Left lung (tissue), 10 donors: ENCODE results near the gene FBXW4. TPM values are rescaled to one million over a fixed set of nuclear protein-coding genes. Genes with fewer than 3 reads are reported as not detected.
A peak's percentile ranks its signal among the peaks of the same experiment; 100 is the strongest.

Experiments used
- ATAC-seq: fragments of 200-7000 bp; cut with Tn5 transposase; one replicate; pipeline ENCODE4 v1.9.1; 2020; ENCODE audit warnings: moderate library complexity
- DNase-seq, 4 donors: peaks; one replicate each; pipeline ENCODE4 v3.0.0-alpha.2; 2013 to 2020
- H3K27ac ChIP-seq, 2 donors: fragments of 200-600 bp; sonication (generic) in 1 of 2; one replicate each; pipeline versions ENCODE4 v1.5.0 to v1.8.0; 2020 to 2021
- H3K27me3 ChIP-seq, 2 donors: fragments of 200-600 bp; sonication (generic) in 1 of 2; one replicate each; pipeline versions ENCODE4 v1.5.0 to v1.8.0; 2020 to 2021
- H3K36me3 ChIP-seq, 2 donors: fragments of 200-600 bp; sonication (generic) in 1 of 2; one replicate each; pipeline versions ENCODE4 v1.5.0 to v1.8.0; 2020 to 2021
- H3K4me1 ChIP-seq, 2 donors: fragments of 200-600 bp; one replicate each; pipeline ENCODE4 v1.8.0; 2021
- H3K4me3 ChIP-seq, 2 donors: fragments of 200-600 bp; sonication (generic) in 1 of 2; one replicate each; pipeline versions ENCODE4 v1.5.0 to v1.8.0; 2020 to 2021; ENCODE audit warnings: mild to moderate bottlenecking in 1 of 2
- H3K9me3 ChIP-seq, 2 donors: fragments of 200-600 bp; sonication (generic) in 1 of 2; one replicate each; pipeline versions ENCODE4 v1.5.0 to v1.8.0; 2020 to 2021
- intact Hi-C, 2 donors: fragments of 100-400 bp; cut with DNase I; formaldehyde crosslinking; loops; one replicate each; pipeline versions ENCODE4 v1.11.2 to v1.14.2; 2022
- polyA plus RNA-seq, 6 donors: library from polyadenylated mRNA; unstranded; fragments of 120-200 nt; gene quantifications; one replicate each; pipeline ENCODE4 v1.2.1, GENCODE V29; 2013; ENCODE audit not compliant: insufficient read length in 6 of 6
- total RNA-seq, 2 donors: library from RNA; stranded (reverse); fragmentation: NEBNext Ultra II Directional; extraction: Animal tissue kit (Norgen Biotek cat#: 25700); gene quantifications; one replicate each; pipeline ENCODE4 v1.2.1, GENCODE V29; 2021
- TF ChIP-seq, protein P1 (sequence below), 2 donors: fragments of 200-600 bp; sonication (generic) in 1 of 2; IDR thresholded peaks; one replicate each; pipeline versions ENCODE4 v1.5.0 to v1.8.0; 2021; ENCODE audit warnings: antibody characterized with exemption in 2 of 2
- donor health status: DM: no; HTN: yes; CAD: no.
- donor health status: DM: no; HTN: no; CAD: no.

The FBXW4 gene
- total and polyA plus RNA-seq, 8 donors: 40.0 to 57.0 (median 52.6) TPM

DNA sequence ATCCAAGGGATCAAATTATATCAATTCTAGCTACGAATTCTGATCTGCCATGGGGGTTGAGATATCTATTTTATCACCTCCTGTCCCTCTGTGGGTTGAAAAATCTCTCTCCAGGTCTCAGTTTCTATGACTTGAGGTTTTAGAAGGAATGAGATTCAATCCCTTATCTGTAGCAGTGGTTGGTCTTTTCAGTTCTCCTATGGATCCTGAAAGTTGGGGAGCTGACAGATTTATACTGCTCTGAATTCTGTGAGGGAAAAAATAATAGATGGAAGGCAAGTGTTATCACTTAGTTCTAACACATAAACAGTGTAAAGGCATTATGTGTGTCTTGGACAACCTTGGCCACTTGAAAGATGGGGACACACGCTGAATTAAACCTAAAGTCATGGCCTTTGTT lies 15.8 kb upstream of the FBXW4 start:
- Histone ChIP-seq H3K36me3 (no peaks in the 10 kb centered on the region), H3K9me3 (no peaks in the 10 kb centered on the region), H3K4me3 (no peak overlapping the region), H3K4me1 (peaks cover 0 to 3% of the 10 kb centered on the region in 2 donors), H3K27me3 (peaks cover 11 to 41% of the 10 kb centered on the region in 2 donors), H3K27ac (no peak overlapping the region)
- DNase-seq: no peak
- intact Hi-C loops: no loop called here
- TF ChIP-seq, protein P1, sequence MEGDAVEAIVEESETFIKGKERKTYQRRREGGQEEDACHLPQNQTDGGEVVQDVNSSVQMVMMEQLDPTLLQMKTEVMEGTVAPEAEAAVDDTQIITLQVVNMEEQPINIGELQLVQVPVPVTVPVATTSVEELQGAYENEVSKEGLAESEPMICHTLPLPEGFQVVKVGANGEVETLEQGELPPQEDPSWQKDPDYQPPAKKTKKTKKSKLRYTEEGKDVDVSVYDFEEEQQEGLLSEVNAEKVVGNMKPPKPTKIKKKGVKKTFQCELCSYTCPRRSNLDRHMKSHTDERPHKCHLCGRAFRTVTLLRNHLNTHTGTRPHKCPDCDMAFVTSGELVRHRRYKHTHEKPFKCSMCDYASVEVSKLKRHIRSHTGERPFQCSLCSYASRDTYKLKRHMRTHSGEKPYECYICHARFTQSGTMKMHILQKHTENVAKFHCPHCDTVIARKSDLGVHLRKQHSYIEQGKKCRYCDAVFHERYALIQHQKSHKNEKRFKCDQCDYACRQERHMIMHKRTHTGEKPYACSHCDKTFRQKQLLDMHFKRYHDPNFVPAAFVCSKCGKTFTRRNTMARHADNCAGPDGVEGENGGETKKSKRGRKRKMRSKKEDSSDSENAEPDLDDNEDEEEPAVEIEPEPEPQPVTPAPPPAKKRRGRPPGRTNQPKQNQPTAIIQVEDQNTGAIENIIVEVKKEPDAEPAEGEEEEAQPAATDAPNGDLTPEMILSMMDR (IDR thresholded peaks at IDR 0.05): no peak
- no peak for ATAC-seq

DNA sequence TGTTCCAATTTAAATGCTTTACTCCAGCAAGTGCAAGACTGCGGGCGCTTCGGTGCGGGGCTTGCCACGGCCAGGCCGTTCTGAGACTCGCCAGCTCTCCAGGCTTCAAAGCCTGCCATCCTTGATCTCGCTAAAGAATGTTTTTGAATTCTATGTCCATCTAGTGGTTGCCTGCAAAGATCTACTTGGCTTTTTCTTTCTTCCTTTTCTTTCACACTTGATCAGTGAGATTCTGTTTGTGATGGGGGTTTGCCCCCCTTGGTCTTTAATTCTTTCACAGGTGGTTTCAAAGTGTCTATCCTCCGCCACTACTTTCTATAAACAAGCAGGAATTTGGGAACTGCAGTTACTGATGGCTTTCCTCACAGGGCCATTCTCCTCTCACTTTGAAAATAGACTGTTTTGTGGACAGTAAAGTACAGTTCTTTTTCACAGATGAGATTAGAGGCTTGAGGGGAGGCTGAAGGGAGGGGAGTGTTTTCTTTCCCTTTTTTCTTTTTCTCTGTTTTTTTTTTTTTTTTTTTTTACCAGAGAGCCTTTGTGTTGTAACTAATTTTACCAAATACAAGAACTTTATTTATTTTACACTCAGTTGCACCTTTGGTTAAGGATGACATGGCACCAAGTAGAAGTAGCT lies 15.2 kb upstream of the FBXW4 start:
- H3K36me3 ChIP-seq: no peaks in the 10 kb centered on the region
- TF ChIP-seq, protein P1 (IDR thresholded peaks at IDR 0.05): no peak
- H3K4me1 ChIP-seq: peaks cover 0 to 3% of the 10 kb centered on the region in 2 donors
- no peak overlapping the region for H3K27ac ChIP-seq
- intact Hi-C loops: no loop called here
- peaks cover 11 to 45% of the 10 kb centered on the region in 2 donors for H3K27me3 ChIP-seq
- DNase-seq: no peak
- H3K9me3 ChIP-seq: no peaks in the 10 kb centered on the region
- no peak overlapping the region for H3K4me3 ChIP-seq
- peak; percentile 64 for ATAC-seq

DNA sequence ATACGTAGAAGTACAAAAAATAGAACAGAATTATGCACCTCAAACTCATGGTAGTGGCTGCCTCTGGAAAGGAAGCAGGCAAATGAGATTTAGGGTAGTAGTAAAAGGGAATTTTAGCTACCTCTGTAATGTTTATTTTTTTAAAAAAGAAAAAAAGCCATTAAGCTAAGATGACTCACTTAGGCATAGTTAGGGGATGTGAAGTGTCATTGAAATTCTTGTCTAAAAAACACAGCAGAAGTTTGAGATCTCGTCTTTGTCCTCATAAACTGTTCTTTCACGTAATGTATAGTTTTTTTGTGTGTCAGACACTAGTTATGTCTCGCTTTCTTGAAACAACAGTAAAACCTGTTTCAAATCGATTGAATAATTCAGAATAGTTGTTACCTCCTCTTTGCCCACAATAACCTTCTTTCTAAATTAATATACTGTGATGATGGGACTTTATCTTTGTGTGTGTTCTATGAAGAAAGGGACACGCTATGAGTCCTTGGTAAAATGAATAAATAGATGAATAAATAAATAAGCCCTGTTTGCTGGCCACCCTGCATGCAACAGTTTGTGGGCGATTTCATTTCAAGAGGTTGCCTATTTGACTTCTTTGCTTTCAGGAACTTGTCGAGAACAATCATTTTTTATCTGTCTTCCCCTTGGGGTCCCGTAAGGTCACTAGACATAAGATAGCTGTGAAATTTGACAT lies 14.5 kb upstream of the FBXW4 start:
- ATAC-seq (no peak), DNase-seq (no peak)
- peaks cover 11 to 45% of the 10 kb centered on the region in 2 donors for H3K27me3 ChIP-seq
- peaks cover 0 to 3% of the 10 kb centered on the region in 2 donors for H3K4me1 ChIP-seq
- H3K27ac ChIP-seq: no peak overlapping the region
- TF ChIP-seq, protein P1 (IDR thresholded peaks at IDR 0.05): no peak
- H3K9me3 ChIP-seq: no peaks in the 10 kb centered on the region
- no peak overlapping the region for H3K4me3 ChIP-seq
- intact Hi-C loops: no loop called here
- no peaks in the 10 kb centered on the region for H3K36me3 ChIP-seq

DNA sequence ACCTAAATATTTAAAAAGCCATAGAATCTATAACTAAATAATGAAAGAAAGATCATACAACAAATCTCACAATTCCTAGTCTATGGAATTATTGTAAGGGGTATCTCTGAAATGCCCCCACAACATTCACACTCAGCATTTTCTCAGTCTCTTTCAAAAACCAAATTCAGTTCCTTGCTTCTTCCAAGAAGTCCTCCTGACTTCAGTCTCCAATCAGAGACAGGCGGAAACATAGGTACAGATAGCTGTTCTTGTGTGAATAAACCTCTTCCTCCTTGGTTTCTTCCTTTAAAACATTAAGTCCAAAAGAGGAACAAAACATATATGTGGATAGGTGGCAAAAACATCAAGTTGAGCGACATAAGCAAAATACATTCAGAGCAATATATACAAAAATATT lies 13.9 kb upstream of the FBXW4 start:
- peaks cover 11 to 45% of the 10 kb centered on the region in 2 donors for H3K27me3 ChIP-seq
- no peak overlapping the region for H3K4me3 ChIP-seq
- H3K36me3 ChIP-seq: no peaks in the 10 kb centered on the region
- peaks cover 0 to 3% of the 10 kb centered on the region in 2 donors for H3K4me1 ChIP-seq
- TF ChIP-seq, protein P1 (IDR thresholded peaks at IDR 0.05): no peak
- H3K27ac ChIP-seq: no peak overlapping the region
- DNase-seq (no peak), ATAC-seq (no peak)
- H3K9me3 ChIP-seq: no peaks in the 10 kb centered on the region
- intact Hi-C loops: no loop called here

DNA sequence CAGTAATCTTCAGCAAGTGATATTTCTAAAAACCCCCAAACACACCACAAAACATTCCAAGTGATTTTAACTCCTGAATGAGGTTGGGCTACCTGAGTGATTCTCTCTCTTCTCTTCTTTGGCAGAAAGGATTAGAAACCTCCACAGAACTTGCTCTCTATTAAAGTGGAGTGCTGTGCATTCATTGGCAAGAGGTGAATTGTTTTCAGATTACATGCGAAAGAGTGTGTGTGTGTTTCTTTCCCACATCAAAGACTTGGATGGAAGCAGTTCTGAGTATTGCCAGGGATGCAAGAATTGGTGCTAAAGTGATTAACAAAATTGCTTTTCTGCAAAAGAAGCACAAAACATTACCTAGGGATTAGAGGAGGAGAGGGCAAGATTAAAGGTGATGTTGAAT lies 13.1 kb upstream of the FBXW4 start:
- Histone ChIP-seq H3K27ac (no peak overlapping the region), H3K4me3 (no peak overlapping the region), H3K4me1 (peaks cover 0 to 3% of the 10 kb centered on the region in 2 donors), H3K27me3 (peaks cover 11 to 45% of the 10 kb centered on the region in 2 donors), H3K36me3 (no peaks in the 10 kb centered on the region), H3K9me3 (no peaks in the 10 kb centered on the region)
- intact Hi-C loops: no loop called here
- ATAC-seq: no peak
- no peak for DNase-seq
- TF ChIP-seq, protein P1 (IDR thresholded peaks at IDR 0.05): no peak
